HCT116 (cell line): Measurements from ENCODE around the gene DNLZ. TPM values are rescaled to one million over a fixed set of nuclear protein-coding genes. Genes with fewer than 3 reads are reported as not detected.

Experiments used
- ATAC-seq: fragments of 200-7000 bp; cut with Tn5 transposase; 2 replicates; pipeline ENCODE4 v1.9.1; 2020; ENCODE audit warnings: mild to moderate bottlenecking, moderate library complexity
- BruUV-seq: library from RNA; stranded (reverse); fragments of 400-500 nt; replicated peaks from 2 replicates; lab custom pipeline; 2021; lab: Mats Ljungman, UMichigan
- CTCF ChIA-PET: fragments of 300-600 bp; sonication (Branson Sonifier 250); formaldehyde crosslinking; loops from one replicate; lab custom pipeline; 2021; ENCODE audit warnings: antibody characterized with exemption; lab: Charles Lee
- POLR2A ChIA-PET: fragments of 300-600, 350-600 bp; sonication (Branson Sonifier 250); formaldehyde crosslinking; loops from one replicate; lab custom pipeline; 2021; ENCODE audit warnings: antibody characterized with exemption; lab: Charles Lee
- RAD21 ChIA-PET, 2 experiments: fragments of 300-600 bp; sonication (Branson Sonifier 250); formaldehyde crosslinking; loops; one replicate each; lab custom pipeline; 2023; ENCODE audit warnings: low total read pairs in 2 of 2; ENCODE audit not compliant: uncharacterized antibody in 2 of 2, unreplicated experiment in 2 of 2, low non-redundant PET in 1 of 2; lab: Charles Lee
- DNase-seq: peaks from one replicate; pipeline ENCODE4 v3.0.0-alpha.2; 2010; ENCODE audit warnings: low read depth, low spot score
- H2AFZ ChIP-seq: fragments of 200-600 bp; shearing (Covaris generic), sonication (generic); 2 replicates; pipeline ENCODE4 v1.6.1; 2017; ENCODE audit warnings: low read depth, mixed run types, mixed read lengths, antibody characterized with exemption, low read length; ENCODE audit not compliant: poor library complexity, severe bottlenecking
- H3K27ac ChIP-seq: 2 replicates; pipeline ENCODE4 v1.5.1; 2012; ENCODE audit warnings: low read depth, low read length
- H3K27me3 ChIP-seq: fragments of 200-600 bp; sonication (generic); 2 replicates; pipeline ENCODE4 v1.6.1; 2016; ENCODE audit warnings: mixed run types, low read length, mixed read lengths; ENCODE audit not compliant: insufficient read depth
- H3K36me3 ChIP-seq, 2 experiments: fragments of 200-500 bp in 1 of 2; fragments of 200-600 bp in 1 of 2; sonication (Bioruptor generic) in 1 of 2; sonication (generic) in 1 of 2; 2 replicates each; pipeline versions ENCODE4 v1.5.1 to v1.6.1; 2014 to 2016; ENCODE audit warnings: low read length in 2 of 2, inconsistent platforms in 1 of 2, mixed read lengths in 1 of 2, mixed run types in 1 of 2; ENCODE audit not compliant: insufficient read depth in 2 of 2, control insufficient read depth in 1 of 2
- H3K4me1 ChIP-seq, 2 experiments: fragments of 200-600 bp in 1 of 2; sonication (generic) in 1 of 2; 2 replicates each; pipeline versions ENCODE4 v1.5.1 to v1.6.1; 2012 to 2017; ENCODE audit warnings: low read length in 2 of 2, inconsistent platforms in 1 of 2, mild to moderate bottlenecking in 1 of 2, mixed read lengths in 1 of 2, mixed run types in 1 of 2, moderate library complexity in 1 of 2; ENCODE audit not compliant: insufficient read depth in 2 of 2, control insufficient read depth in 1 of 2
- H3K4me2 ChIP-seq: fragments of 200-600 bp; sonication (generic); 2 replicates; pipeline ENCODE4 v1.6.1; 2017; ENCODE audit warnings: mixed run types, low read length, mixed read lengths
- H3K4me3 ChIP-seq, 2 experiments: fragments of 200-600 bp in 1 of 2; sonication (generic) in 1 of 2; replicated peaks in 1 of 2; 2 replicates each; pipeline ENCODE4 v1.5.1; 2011 to 2016; ENCODE audit warnings: low read length in 2 of 2, control low read depth in 1 of 2, low read depth in 1 of 2, mild to moderate bottlenecking in 1 of 2, mixed read lengths in 1 of 2, mixed run types in 1 of 2
- H3K79me2 ChIP-seq: fragments of 200-600 bp; sonication (generic); 2 replicates; pipeline ENCODE4 v1.6.1; 2017; ENCODE audit warnings: mild to moderate bottlenecking, mixed run types, low read length, moderate library complexity, mixed read lengths; ENCODE audit not compliant: insufficient read depth
- H3K9ac ChIP-seq: fragments of 200-600 bp; sonication (generic); 2 replicates; pipeline ENCODE4 v1.6.1; 2016; ENCODE audit warnings: low read length, mixed read lengths
- H3K9me2 ChIP-seq: fragments of 200-600 bp; sonication (generic), shearing (Covaris generic); 2 replicates; pipeline ENCODE4 v1.6.1; 2017; ENCODE audit warnings: mixed run types, mild to moderate bottlenecking, moderate library complexity; ENCODE audit not compliant: insufficient read depth
- H3K9me3 ChIP-seq, 2 experiments: fragments of 200-500 bp in 1 of 2; fragments of 200-600 bp in 1 of 2; sonication (Bioruptor generic) in 1 of 2; sonication (generic) in 1 of 2; 2 replicates each; pipeline ENCODE4 v1.6.1; 2014 to 2017; ENCODE audit warnings: low read length in 2 of 2, mixed read lengths in 2 of 2, inconsistent platforms in 1 of 2, low read depth in 1 of 2, mild to moderate bottlenecking in 1 of 2, mixed run types in 1 of 2, moderate library complexity in 1 of 2; ENCODE audit not compliant: control insufficient read depth in 1 of 2, insufficient read depth in 1 of 2
- H4K20me1 ChIP-seq: fragments of 200-600 bp; sonication (generic), shearing (Covaris generic); 2 replicates; pipeline ENCODE4 v1.6.1; 2017; ENCODE audit warnings: mixed run types, mild to moderate bottlenecking, moderate library complexity; ENCODE audit not compliant: insufficient read depth
- EGR1 ChIP-seq: IDR thresholded peaks from 2 replicates; pipeline ENCODE4 v1.6.1; 2012; ENCODE audit warnings: low read depth
- ELF1 ChIP-seq: IDR thresholded peaks from 2 replicates; pipeline ENCODE4 v1.6.1; 2012; ENCODE audit warnings: low read depth, borderline replicate concordance
- EZH2 ChIP-seq: fragments of 200-600 bp; sonication (generic); IDR thresholded peaks from 2 replicates; pipeline ENCODE4 v1.6.1; 2017; ENCODE audit warnings: antibody characterized with exemption, mixed run types
- EZH2phosphoT487 ChIP-seq: fragments of 200-600 bp; IDR thresholded peaks from 2 replicates; pipeline ENCODE4 v1.6.1; 2018; ENCODE audit warnings: antibody characterized with exemption, borderline replicate concordance
- JUND ChIP-seq: IDR thresholded peaks from 2 replicates; pipeline ENCODE4 v1.6.1; 2012
- POLR2A ChIP-seq: IDR thresholded peaks from 2 replicates; pipeline ENCODE4 v1.7.0; 2011; ENCODE audit warnings: borderline replicate concordance; ENCODE audit not compliant: insufficient read depth, insufficient read length; ENCODE audit errors: extremely low read depth
- RAD21 ChIP-seq: IDR thresholded peaks from 2 replicates; pipeline ENCODE4 v1.6.1; 2012; ENCODE audit warnings: low read depth, mild to moderate bottlenecking
- SP1 ChIP-seq: IDR thresholded peaks from 2 replicates; pipeline ENCODE4 v1.6.1; 2012; ENCODE audit warnings: low read depth
- SRF ChIP-seq: IDR thresholded peaks from 2 replicates; pipeline ENCODE4 v1.6.1; 2012; ENCODE audit warnings: low read depth
- TCF7L2 ChIP-seq: IDR thresholded peaks from 2 replicates; pipeline ENCODE4 v1.7.0; 2011; ENCODE audit warnings: borderline replicate concordance, inconsistent platforms; ENCODE audit not compliant: insufficient read depth, insufficient read length; ENCODE audit errors: extremely low read depth
- YY1 ChIP-seq: IDR thresholded peaks from 2 replicates; pipeline ENCODE4 v1.6.1; 2011; ENCODE audit warnings: low read length, low read depth, moderate library complexity, mild to moderate bottlenecking; ENCODE audit not compliant: insufficient replicate concordance; ENCODE audit errors: extremely low read depth
- ZFX ChIP-seq: fragments of 450-650 bp; IDR thresholded peaks from 2 replicates; pipeline ENCODE4 v1.6.1; 2017
- ZNF274 ChIP-seq: fragments of 200-500 bp; sonication (Bioruptor generic); IDR thresholded peaks from 2 replicates; pipeline ENCODE4 v1.6.1; 2014; ENCODE audit warnings: mild to moderate bottlenecking, low read depth, low read length, inconsistent platforms
- intact Hi-C: fragments of 100-400 bp; cut with micrococcal nuclease; formaldehyde crosslinking; loops from 2 replicates; pipeline ENCODE4 v1.10.0; 2022
- total RNA-seq: library from RNA; stranded (reverse); gene quantifications from one replicate; pipeline ENCODE4 v1.2.1, GENCODE V29; 2021; ENCODE audit not compliant: unreplicated experiment
- TF ChIP-seq, protein P1 (sequence below): IDR thresholded peaks from 2 replicates; pipeline ENCODE4 v1.6.1; 2012; ENCODE audit warnings: low read depth
- TF ChIP-seq, protein P2 (sequence below), 3 experiments: fragments of 200-600 bp in 1 of 3; sonication (generic) in 1 of 3; IDR thresholded peaks in 2 of 3; conservative IDR thresholded peaks in 1 of 3; 2 replicates each; pipeline ENCODE4 v1.5.1; 2012 to 2017; ENCODE audit warnings: low read depth in 2 of 3, low read length in 2 of 3, antibody characterized with exemption in 1 of 3, borderline replicate concordance in 1 of 3, control low read depth in 1 of 3, mild to moderate bottlenecking in 1 of 3, mixed read lengths in 1 of 3, mixed run types in 1 of 3, moderate library complexity in 1 of 3; ENCODE audit not compliant: insufficient read depth in 1 of 3

The DNLZ gene
- total RNA-seq, 1 experiment from 2014 or later, result 21.9 TPM

DNA sequence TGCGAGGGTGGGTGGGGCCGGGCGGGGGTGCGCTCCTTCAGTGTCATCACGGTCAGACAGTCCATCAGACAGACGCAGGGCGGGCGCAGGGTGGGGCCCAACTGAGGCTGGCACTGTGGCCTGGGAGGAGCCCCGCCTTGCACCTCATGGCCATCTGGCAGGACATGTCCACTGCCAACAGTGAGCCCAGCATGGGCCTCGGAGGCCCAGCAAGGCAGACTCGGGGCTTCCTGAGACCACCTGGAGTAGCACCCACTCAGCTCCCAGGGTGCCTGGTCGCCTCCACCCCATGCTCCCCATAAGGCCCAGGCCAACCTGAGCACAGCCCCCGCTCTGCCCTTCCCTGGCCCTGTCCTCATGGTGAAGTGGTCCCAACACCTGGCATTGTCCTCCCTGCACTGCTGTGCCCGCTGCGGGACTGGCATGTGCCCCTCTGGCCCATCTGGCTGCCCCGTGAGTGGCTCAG lies 44.7 kb downstream of the DNLZ start:
- POLR2A ChIA-PET, result no interaction called here
- no peak overlapping the region for H2AFZ ChIP-seq
- H3K4me2 ChIP-seq, result no peak overlapping the region
- no peaks in the 10 kb centered on the region for H3K27me3 ChIP-seq
- H3K27ac ChIP-seq, result no peak overlapping the region
- H3K79me2 ChIP-seq, result no peaks in the 10 kb centered on the region
- CTCF ChIA-PET, result no interaction called here
- H3K36me3 ChIP-seq, result no peaks in the 10 kb centered on the region
- H3K4me3 ChIP-seq, result no peak overlapping the region
- no peaks in the 10 kb centered on the region for H4K20me1 ChIP-seq
- peaks cover 0 to 6% of the 10 kb centered on the region in 2 experiments; a peak in 2 of 4 replicates for H3K4me1 ChIP-seq
- no peak for TF ChIP-seq EZH2phosphoT487
- no peak for TF ChIP-seq SRF
- no peak for TF ChIP-seq POLR2A
- no peaks in the 10 kb centered on the region for H3K9me2 ChIP-seq
- H3K9ac ChIP-seq, result no peak overlapping the region
- no peak for ATAC-seq
- no peak for DNase-seq
- H3K9me3 ChIP-seq, result peaks cover 10 to 21% of the 10 kb centered on the region in 2 experiments; a peak in 2 of 4 replicates
- RAD21 ChIA-PET, result no interaction called here
- intact Hi-C loops, result no loop called here
- no TSS peak for BruUV-seq

DNA sequence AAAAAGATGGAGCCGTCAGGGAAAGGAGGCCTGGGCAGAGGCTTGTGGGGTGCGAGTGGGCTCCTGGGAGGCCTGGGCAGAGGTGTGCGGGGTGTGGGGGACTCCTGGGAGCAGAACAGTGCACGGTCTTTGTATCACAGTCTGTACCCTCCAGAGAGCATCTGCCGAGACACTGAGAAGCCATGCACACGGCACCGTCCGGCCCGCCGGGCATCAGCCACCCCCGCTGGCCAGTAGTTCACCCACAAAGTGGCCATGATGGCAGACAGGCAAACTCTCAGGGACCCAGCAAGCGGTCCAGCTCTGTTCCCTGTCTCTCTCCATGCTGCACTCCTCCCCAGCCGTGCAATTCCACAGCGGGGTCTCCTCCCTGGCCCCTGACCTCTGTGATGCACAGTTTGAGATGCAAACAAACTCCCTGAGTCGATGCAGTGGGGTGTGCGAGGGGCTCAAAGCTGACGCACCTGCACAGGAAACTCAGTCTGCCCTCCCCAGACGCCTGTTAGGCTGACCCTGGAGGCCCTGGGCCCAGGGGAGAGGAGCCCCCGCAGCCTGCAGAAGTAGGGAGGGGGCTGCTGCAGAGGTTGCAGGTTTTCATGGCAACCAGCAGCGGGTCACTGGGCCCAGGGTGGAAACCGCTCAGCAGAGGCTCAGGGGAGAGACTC lies 45.3 kb downstream of the DNLZ start:
- ATAC-seq (no peak), DNase-seq (no peak)
- peaks cover 0 to under 1% of the 10 kb centered on the region in 2 experiments; a peak in 2 of 4 replicates for H3K4me1 ChIP-seq
- H2AFZ ChIP-seq, result no peak overlapping the region
- TF ChIP-seq, protein P1, sequence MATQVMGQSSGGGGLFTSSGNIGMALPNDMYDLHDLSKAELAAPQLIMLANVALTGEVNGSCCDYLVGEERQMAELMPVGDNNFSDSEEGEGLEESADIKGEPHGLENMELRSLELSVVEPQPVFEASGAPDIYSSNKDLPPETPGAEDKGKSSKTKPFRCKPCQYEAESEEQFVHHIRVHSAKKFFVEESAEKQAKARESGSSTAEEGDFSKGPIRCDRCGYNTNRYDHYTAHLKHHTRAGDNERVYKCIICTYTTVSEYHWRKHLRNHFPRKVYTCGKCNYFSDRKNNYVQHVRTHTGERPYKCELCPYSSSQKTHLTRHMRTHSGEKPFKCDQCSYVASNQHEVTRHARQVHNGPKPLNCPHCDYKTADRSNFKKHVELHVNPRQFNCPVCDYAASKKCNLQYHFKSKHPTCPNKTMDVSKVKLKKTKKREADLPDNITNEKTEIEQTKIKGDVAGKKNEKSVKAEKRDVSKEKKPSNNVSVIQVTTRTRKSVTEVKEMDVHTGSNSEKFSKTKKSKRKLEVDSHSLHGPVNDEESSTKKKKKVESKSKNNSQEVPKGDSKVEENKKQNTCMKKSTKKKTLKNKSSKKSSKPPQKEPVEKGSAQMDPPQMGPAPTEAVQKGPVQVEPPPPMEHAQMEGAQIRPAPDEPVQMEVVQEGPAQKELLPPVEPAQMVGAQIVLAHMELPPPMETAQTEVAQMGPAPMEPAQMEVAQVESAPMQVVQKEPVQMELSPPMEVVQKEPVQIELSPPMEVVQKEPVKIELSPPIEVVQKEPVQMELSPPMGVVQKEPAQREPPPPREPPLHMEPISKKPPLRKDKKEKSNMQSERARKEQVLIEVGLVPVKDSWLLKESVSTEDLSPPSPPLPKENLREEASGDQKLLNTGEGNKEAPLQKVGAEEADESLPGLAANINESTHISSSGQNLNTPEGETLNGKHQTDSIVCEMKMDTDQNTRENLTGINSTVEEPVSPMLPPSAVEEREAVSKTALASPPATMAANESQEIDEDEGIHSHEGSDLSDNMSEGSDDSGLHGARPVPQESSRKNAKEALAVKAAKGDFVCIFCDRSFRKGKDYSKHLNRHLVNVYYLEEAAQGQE, result no peak
- no peak for TF ChIP-seq ZNF274
- no peak for TF ChIP-seq SRF
- TF ChIP-seq EZH2, result no peak
- no peak for TF ChIP-seq ELF1
- TF ChIP-seq POLR2A, result no peak
- TF ChIP-seq ZFX, result no peak
- TF ChIP-seq SP1, result no peak
- TF ChIP-seq TCF7L2, result no peak
- no peak for TF ChIP-seq JUND
- no peak for TF ChIP-seq RAD21
- TF ChIP-seq EGR1, result no peak
- TF ChIP-seq, protein P2, sequence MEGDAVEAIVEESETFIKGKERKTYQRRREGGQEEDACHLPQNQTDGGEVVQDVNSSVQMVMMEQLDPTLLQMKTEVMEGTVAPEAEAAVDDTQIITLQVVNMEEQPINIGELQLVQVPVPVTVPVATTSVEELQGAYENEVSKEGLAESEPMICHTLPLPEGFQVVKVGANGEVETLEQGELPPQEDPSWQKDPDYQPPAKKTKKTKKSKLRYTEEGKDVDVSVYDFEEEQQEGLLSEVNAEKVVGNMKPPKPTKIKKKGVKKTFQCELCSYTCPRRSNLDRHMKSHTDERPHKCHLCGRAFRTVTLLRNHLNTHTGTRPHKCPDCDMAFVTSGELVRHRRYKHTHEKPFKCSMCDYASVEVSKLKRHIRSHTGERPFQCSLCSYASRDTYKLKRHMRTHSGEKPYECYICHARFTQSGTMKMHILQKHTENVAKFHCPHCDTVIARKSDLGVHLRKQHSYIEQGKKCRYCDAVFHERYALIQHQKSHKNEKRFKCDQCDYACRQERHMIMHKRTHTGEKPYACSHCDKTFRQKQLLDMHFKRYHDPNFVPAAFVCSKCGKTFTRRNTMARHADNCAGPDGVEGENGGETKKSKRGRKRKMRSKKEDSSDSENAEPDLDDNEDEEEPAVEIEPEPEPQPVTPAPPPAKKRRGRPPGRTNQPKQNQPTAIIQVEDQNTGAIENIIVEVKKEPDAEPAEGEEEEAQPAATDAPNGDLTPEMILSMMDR (IDR thresholded peaks at IDR 0.05 in 2 of 3, conservative IDR thresholded peaks at IDR 0.05 in 1 of 3; ENCODE audit: borderline replicate concordance in 1 of 3, insufficient read depth in 1 of 3, low read depth in 2 of 3, low read length in 2 of 3), result no peak
- no peak for TF ChIP-seq YY1
- no peak for TF ChIP-seq EZH2phosphoT487
- no peaks in the 10 kb centered on the region for H3K27me3 ChIP-seq
- ChIA-PET POLR2A (no interaction called here), RAD21 (no interaction called here), CTCF (no interaction called here)
- H3K9me3 ChIP-seq, result peaks cover 10 to 21% of the 10 kb centered on the region in 2 experiments; a peak in 2 of 4 replicates
- H3K4me2 ChIP-seq, result no peak overlapping the region
- H3K27ac ChIP-seq, result no peak overlapping the region
- intact Hi-C loops, result no loop called here
- no peaks in the 10 kb centered on the region for H3K79me2 ChIP-seq
- no TSS peak for BruUV-seq
- no peaks in the 10 kb centered on the region for H4K20me1 ChIP-seq
- H3K4me3 ChIP-seq, result no peak overlapping the region
- no peaks in the 10 kb centered on the region for H3K9me2 ChIP-seq
- no peaks in the 10 kb centered on the region for H3K36me3 ChIP-seq
- H3K9ac ChIP-seq, result no peak overlapping the region
